Endothelial cell of umbilical vein (primary cell): ENCODE results near the gene AFAP1L2. TPM values are rescaled to one million over a fixed set of nuclear protein-coding genes. Genes with fewer than 3 reads are reported as not detected.

Experiments
- BruUV-seq: library from RNA; stranded (reverse); fragments of 400-500 nt; replicated peaks from 2 replicates; lab custom pipeline; 2021; lab: Mats Ljungman, UMichigan
- CTCF ChIA-PET: fragments of 300-600, 350-600 bp; sonication (Branson Sonifier 250); formaldehyde crosslinking; loops from one replicate; lab custom pipeline; 2021; ENCODE audit warnings: antibody characterized with exemption, inconsistent platforms; lab: Charles Lee
- POLR2A ChIA-PET: fragments of 300-600, 350-600 bp; sonication (Branson Sonifier 250); formaldehyde crosslinking; loops from one replicate; lab custom pipeline; 2021; ENCODE audit warnings: antibody characterized with exemption, inconsistent platforms; lab: Charles Lee
- DNase-seq: peaks from one replicate; pipeline ENCODE4 v3.0.0-alpha.2; 2011; ENCODE audit warnings: low read depth, low spot score
- FAIRE-seq: peaks from 2 replicates; lab custom pipeline; 2011; peaks lifted over from hg19 to GRCh38; lab: Jason Lieb, UNC
- H2AFZ ChIP-seq: 2 replicates; pipeline ENCODE4 v1.6.0; 2012; ENCODE audit warnings: low read depth, low read length, control low read depth, inconsistent platforms
- H3K27ac ChIP-seq: 2 replicates; pipeline ENCODE4 v1.5.1; 2011; ENCODE audit warnings: low read depth, mild to moderate bottlenecking, control low read depth, low read length, moderate library complexity; ENCODE audit not compliant: insufficient read depth
- H3K27me3 ChIP-seq, 2 experiments: 2 replicates each; pipeline versions ENCODE4 v1.6.0 to v1.6.1; 2011; ENCODE audit warnings: low read length in 2 of 2, mixed read lengths in 1 of 2; ENCODE audit not compliant: control insufficient read depth in 2 of 2, insufficient read depth in 2 of 2
- H3K36me3 ChIP-seq, 2 experiments: 2 replicates in 1 of 2; 3 replicates in 1 of 2; pipeline ENCODE4 v1.5.1; 2011; ENCODE audit warnings: low read length in 2 of 2, mild to moderate bottlenecking in 1 of 2, moderate library complexity in 1 of 2; ENCODE audit not compliant: control insufficient read depth in 2 of 2, insufficient read depth in 2 of 2; ENCODE audit errors: extremely low read depth in 1 of 2
- H3K4me1 ChIP-seq: 3 replicates; pipeline ENCODE4 v1.5.1; 2011; ENCODE audit warnings: mild to moderate bottlenecking, low read length; ENCODE audit not compliant: control insufficient read depth, insufficient read depth; ENCODE audit errors: extremely low read depth
- H3K4me2 ChIP-seq: 2 replicates; pipeline ENCODE4 v1.6.1; 2011; ENCODE audit warnings: low read length, control low read depth, mixed read lengths; ENCODE audit not compliant: insufficient read depth
- H3K4me3 ChIP-seq, 3 experiments: fragments of 200-600 bp in 1 of 3; sonication (generic), shearing (Covaris generic) in 1 of 3; replicated peaks in 1 of 3; 2 replicates each; pipeline ENCODE4 v1.5.1; 2011 to 2016; ENCODE audit warnings: control low read depth in 3 of 3, low read length in 3 of 3, mild to moderate bottlenecking in 2 of 3, inconsistent platforms in 1 of 3, low read depth in 1 of 3, moderate library complexity in 1 of 3; ENCODE audit not compliant: insufficient read depth in 1 of 3
- H3K79me2 ChIP-seq: 2 replicates; pipeline ENCODE4 v1.6.0; 2012; ENCODE audit warnings: low read length, inconsistent platforms; ENCODE audit not compliant: control insufficient read depth, insufficient read depth
- H3K9ac ChIP-seq: replicated peaks from 2 replicates; pipeline ENCODE3; 2011; ENCODE audit warnings: low read length, control low read depth; ENCODE audit not compliant: insufficient read depth; ENCODE audit errors: extremely low read depth
- H3K9me1 ChIP-seq: replicated peaks from 3 replicates; pipeline ENCODE4 v1.6.0; 2011; ENCODE audit warnings: mild to moderate bottlenecking, low read length; ENCODE audit not compliant: control insufficient read depth, insufficient read depth; ENCODE audit errors: extremely low read depth
- H3K9me3 ChIP-seq: replicated peaks from 2 replicates; pipeline ENCODE4 v1.5.1; 2012; ENCODE audit warnings: low read length, inconsistent platforms; ENCODE audit not compliant: control insufficient read depth, insufficient read depth
- H4K20me1 ChIP-seq: replicated peaks from 2 replicates; pipeline ENCODE3; 2011; ENCODE audit warnings: mild to moderate bottlenecking, low read length; ENCODE audit not compliant: control insufficient read depth, insufficient read depth; ENCODE audit errors: extremely low read depth
- CTCF ChIP-seq, 2 donors: IDR thresholded peaks; 1 replicate in 1 of 2; 2 replicates in 1 of 2; pipeline ENCODE4 v1.5.1; 2011; ENCODE audit warnings: low read length in 2 of 2, mild to moderate bottlenecking in 2 of 2, moderate library complexity in 2 of 2, control low read depth in 1 of 2, inconsistent platforms in 1 of 2, low read depth in 1 of 2; ENCODE audit not compliant: insufficient read depth in 1 of 2; ENCODE audit errors: extremely low read depth in 1 of 2
- EZH2 ChIP-seq: IDR thresholded peaks from 2 replicates; pipeline ENCODE4 v1.6.1; 2012; ENCODE audit warnings: borderline replicate concordance, low read depth, mild to moderate bottlenecking, moderate library complexity, low read length, inconsistent platforms; ENCODE audit not compliant: severe bottlenecking
- FOS ChIP-seq: IDR thresholded peaks from 2 replicates; pipeline ENCODE4 v1.6.1; 2011; ENCODE audit warnings: mild to moderate bottlenecking, low read length, moderate library complexity, borderline replicate concordance; ENCODE audit not compliant: insufficient read depth
- GATA2 ChIP-seq: IDR thresholded peaks from 2 replicates; pipeline ENCODE4 v1.7.0; 2011; ENCODE audit warnings: low read depth, mild to moderate bottlenecking, moderate library complexity, mixed read lengths, low read length; ENCODE audit not compliant: insufficient read length, insufficient read depth
- JUN ChIP-seq: IDR thresholded peaks from 2 replicates; pipeline ENCODE4 v1.6.1; 2011; ENCODE audit warnings: borderline replicate concordance, low read depth; ENCODE audit not compliant: insufficient read length, insufficient read depth
- MAX ChIP-seq: IDR thresholded peaks from 2 replicates; pipeline ENCODE4 v1.6.1; 2011; ENCODE audit not compliant: insufficient read depth, insufficient read length
- MYC ChIP-seq: IDR thresholded peaks from one replicate; pipeline ENCODE4 v1.6.1; 2011; ENCODE audit warnings: mild to moderate bottlenecking, low read depth, low read length
- POLR2A ChIP-seq: IDR thresholded peaks from 2 replicates; pipeline ENCODE4 v1.6.1; 2012; ENCODE audit warnings: low read depth, mild to moderate bottlenecking, control low read depth, low read length
- POLR2AphosphoS5 ChIP-seq: IDR thresholded peaks from 2 replicates; pipeline ENCODE4 v1.6.1; 2012; ENCODE audit warnings: low read depth, mild to moderate bottlenecking, control low read depth, low read length, moderate library complexity; ENCODE audit not compliant: insufficient read depth
- dilution Hi-C: fragments of 300-500 bp; cut with MboI; formaldehyde crosslinking; loops from one replicate; pipeline ENCODE4 v1.15.0; 2019; ENCODE audit warnings: low sequenced_read_pairs; ENCODE audit not compliant: extremely low pct_ligation_motif_present
- intact Hi-C: fragments of 100-400 bp; cut with micrococcal nuclease; formaldehyde crosslinking; loops from one replicate; pipeline ENCODE4 v1.10.0; 2022
- polyA plus RNA-seq, 4 experiments: library from polyadenylated mRNA; depleted of rRNA in 3 of 4; stranded (reverse) in 3 of 4; unstranded in 1 of 4; fragments of >200 nt; gene quantifications; 2 replicates each; pipeline versions ENCODE4 v1.2.1 to v1.2.3, GENCODE V29; 2011 to 2012; ENCODE audit warnings: missing spikeins in 1 of 4
- total RNA-seq: library from RNA; stranded (reverse); gene quantifications from 2 replicates; pipeline ENCODE4 v1.2.3, GENCODE V29; 2021

AFAP1L2 gene
- total and polyA plus RNA-seq, 2 donors (not counting 3 experiments of a cell fraction or from before 2014, with no cell fraction given) = 0.90 to 4.1 TPM

- ChIA-PET POLR2A (no interaction called here), CTCF (interaction anchor here (0.9 to 1.1 kb wide), 3 partner anchors 14 to 181 kb away, joined by 3 read pairs; no protein-coding TSS in a partner anchor)
- FAIRE-seq (no peak), DNase-seq (no peak)
- no peaks in the 10 kb centered on the region for H3K4me1 ChIP-seq
- no peaks in the 10 kb centered on the region for H3K9me1 ChIP-seq
- H3K9me3 ChIP-seq = no peaks in the 10 kb centered on the region
- peaks cover 0 to 5% of the 10 kb centered on the region in 2 experiments for H3K27me3 ChIP-seq
- H3K4me3 ChIP-seq = no peak overlapping the region
- no peaks in the 10 kb centered on the region for H4K20me1 ChIP-seq
- H3K4me2 ChIP-seq = no peak overlapping the region
- no peak overlapping the region for H2AFZ ChIP-seq
- H3K9ac ChIP-seq = no peak overlapping the region
- TF ChIP-seq MAX (no peak), MYC (no peak), CTCF (IDR thresholded peaks at IDR 0.05; ENCODE audit: extremely low read depth in 1 of 2, insufficient read depth in 1 of 2, low read depth in 1 of 2, low read length in 2 of 2) (no peak), JUN (no peak), EZH2 (no peak), GATA2 (no peak), POLR2AphosphoS5 (no peak), FOS (no peak), POLR2A (no peak)
- H3K79me2 ChIP-seq = no peaks in the 10 kb centered on the region
- intact Hi-C loops (no loop called here), dilution Hi-C loops (no loop called here)
- H3K36me3 ChIP-seq = no peaks in the 10 kb centered on the region
- BruUV-seq = no TSS peak
- no peak overlapping the region for H3K27ac ChIP-seq
Observed at GRCh38 chr10:114290038-114290437, 114.3 kb downstream of the AFAP1L2 start.
